HepG2 (cell line): Measurements from ENCODE around the gene KRTAP5-10. TPM values are rescaled to one million over a fixed set of nuclear protein-coding genes. Genes with fewer than 3 reads are reported as not detected.
"Not testable (repeated sequence)": the region's sequence is repeated elsewhere in the genome, so short reads cannot be mapped to it uniquely, and the experiment has no call there.

Experiments
- ATAC-seq: fragments of 200-7000 bp; cut with Tn5 transposase; 3 replicates; pipeline ENCODE4 v1.9.1; 2020; ENCODE audit warnings: mild to moderate bottlenecking, moderate library complexity
- BruUV-seq: library from RNA; stranded (reverse); fragments of 400-500 nt; replicated peaks from 2 replicates; lab custom pipeline; 2021; lab: Mats Ljungman, UMichigan
- CTCF ChIA-PET: fragments of 300-600 bp; formaldehyde crosslinking; extraction: SDS; loops from one replicate; lab custom pipeline; 2021; ENCODE audit warnings: low total read pairs, inconsistent platforms, low intra/inter-chr PET ratio; lab: Yijun Ruan, JAX
- POLR2A ChIA-PET: fragments of 350-600 bp; sonication (Branson Sonifier 250); formaldehyde crosslinking; loops from one replicate; lab custom pipeline; 2020; ENCODE audit warnings: antibody characterized with exemption, inconsistent platforms; lab: Yijun Ruan, JAX
- DNase-seq: peaks from one replicate; pipeline ENCODE4 v3.0.0-alpha.2; 2015; ENCODE audit warnings: low spot score
- FAIRE-seq: peaks from 3 replicates; lab custom pipeline; 2011; peaks lifted over from hg19 to GRCh38; lab: Jason Lieb, UNC
- H2AFZ ChIP-seq: one replicate; pipeline ENCODE4 v1.6.1; 2011; ENCODE audit warnings: low read length, inconsistent platforms
- H3K27ac ChIP-seq: fragments of 300-600 bp; 3 replicates; pipeline ENCODE4 v1.8.0; 2011; ENCODE audit warnings: mixed run types, mild to moderate bottlenecking, mixed read lengths, low read length, inconsistent platforms; ENCODE audit not compliant: insufficient read depth; ENCODE audit errors: extremely low read length
- H3K27me3 ChIP-seq, 2 experiments: fragments of 200-600 bp in 1 of 2; 2 replicates in 1 of 2; 3 replicates in 1 of 2; pipeline versions ENCODE4 v1.6.0 to v1.8.0; 2011; ENCODE audit warnings: low read length in 2 of 2, mild to moderate bottlenecking in 2 of 2, moderate library complexity in 2 of 2, inconsistent platforms in 1 of 2; ENCODE audit not compliant: insufficient read depth in 2 of 2, control insufficient read depth in 1 of 2
- H3K36me3 ChIP-seq, 2 experiments: fragments of 200-600 bp in 1 of 2; replicated peaks in 1 of 2; 2 replicates in 1 of 2; 3 replicates in 1 of 2; pipeline versions ENCODE4 v1.5.1 to v1.8.0; 2011; ENCODE audit warnings: low read length in 2 of 2, inconsistent platforms in 1 of 2; ENCODE audit not compliant: insufficient read depth in 2 of 2, control insufficient read depth in 1 of 2
- H3K4me1 ChIP-seq: 2 replicates; pipeline ENCODE4 v1.5.1; 2012; ENCODE audit warnings: low read length, inconsistent platforms; ENCODE audit not compliant: insufficient read depth
- H3K4me2 ChIP-seq: 2 replicates; pipeline ENCODE4 v1.6.0; 2011; ENCODE audit warnings: low read depth, low read length, inconsistent platforms
- H3K4me3 ChIP-seq, 3 experiments: fragments of 200-600 bp in 1 of 3; sonication (generic), shearing (Covaris generic) in 1 of 3; replicated peaks in 1 of 3; 2 replicates each; pipeline ENCODE4 v1.5.1; 2011 to 2016; ENCODE audit warnings: low read length in 3 of 3, inconsistent platforms in 2 of 3, low read depth in 2 of 3, mild to moderate bottlenecking in 2 of 3, control low read depth in 1 of 3, mixed read lengths in 1 of 3; ENCODE audit not compliant: insufficient read depth in 1 of 3
- H3K79me2 ChIP-seq: one replicate; pipeline ENCODE4 v1.6.1; 2011; ENCODE audit warnings: low read length, inconsistent platforms; ENCODE audit not compliant: insufficient read depth
- H3K9ac ChIP-seq: 2 replicates; pipeline ENCODE4 v1.6.0; 2011; ENCODE audit warnings: mild to moderate bottlenecking, low read depth, low read length, inconsistent platforms; ENCODE audit not compliant: insufficient read depth
- H3K9me3 ChIP-seq: 2 replicates; pipeline ENCODE4 v1.5.1; 2012; ENCODE audit warnings: mild to moderate bottlenecking, low read length
- H4K20me1 ChIP-seq: 2 replicates; pipeline ENCODE4 v1.6.0; 2011; ENCODE audit warnings: inconsistent platforms, mild to moderate bottlenecking, low read length, moderate library complexity; ENCODE audit not compliant: insufficient read depth
- ATF7 ChIP-seq, 2 experiments: fragments of 450-650 bp in 1 of 2; sonication (generic) in 1 of 2; formaldehyde crosslinking in 1 of 2; IDR thresholded peaks; 2 replicates each; pipeline versions ENCODE4 v1.4.0 to v1.6.1; 2016 to 2020; ENCODE audit warnings: antibody characterized with exemption in 1 of 2, mild to moderate bottlenecking in 1 of 2, missing genetic modification reagents in 1 of 2
- CEBPB ChIP-seq: IDR thresholded peaks from 2 replicates; pipeline ENCODE4 v1.6.1; 2011; ENCODE audit warnings: low read depth, low read length, improper control_type of control experiment, borderline replicate concordance
- CREB1 ChIP-seq, 2 experiments: fragments of 450-650 bp in 1 of 2; IDR thresholded peaks; 2 replicates each; pipeline ENCODE4 v1.6.1; 2016 to 2017; ENCODE audit warnings: control low read depth in 1 of 2, mild to moderate bottlenecking in 1 of 2, missing compliant biosample characterization in 1 of 2, missing genetic modification characterization in 1 of 2
- WGBS: methylation state at CpG from one replicate; pipeline ENCODE4 v1.1.6; 2017; ENCODE audit warnings: low lambda C conversion rate; 5-methylcytosine and 5-hydroxymethylcytosine counted together
- in situ Hi-C: cut with HindIII; loops from 2 replicates; pipeline ENCODE4 v1.10.0; 2017; ENCODE audit warnings: low pct_unique_long_range_greater_than_20kb; ENCODE audit not compliant: extremely low pct_ligation_motif_present
- intact Hi-C: fragments of 100-400 bp; cut with micrococcal nuclease; formaldehyde crosslinking; loops from one replicate; pipeline ENCODE4 v1.10.0; 2022; ENCODE audit not compliant: unreplicated experiment
- polyA plus RNA-seq, 8 experiments: library from polyadenylated mRNA; depleted of rRNA in 3 of 8; stranded (reverse) in 7 of 8; unstranded in 1 of 8; fragments of >200 nt; fragmentation: Illumina TruSeq in 4 of 8; extraction: Trizol in 4 of 8; gene quantifications; 2 replicates each; pipeline versions ENCODE4 v1.2.1 to v1.2.3, GENCODE V29; 2011 to 2016; ENCODE audit warnings: low read depth in 4 of 8, missing spikeins in 1 of 8, mixed read lengths in 1 of 8; ENCODE audit not compliant: insufficient read depth in 1 of 8
- total RNA-seq, 5 experiments: library from RNA; depleted of rRNA; stranded (reverse); fragments of >200 nt; fragmentation: Illumina TruSeq; extraction: Trizol; gene quantifications; 2 replicates each; pipeline ENCODE4 v1.2.3, GENCODE V29; 2016; ENCODE audit warnings: low read depth in 1 of 5

Gene KRTAP5-10
- total and polyA plus RNA-seq, 2 of the 13 experiments (the other 11 are each of a cell fraction or from before 2014, with no cell fraction given): not detected

GRCh38 chr11:71575723-71576424 lies 10.5 kb downstream of the KRTAP5-10 start:
- Histone ChIP-seq H4K20me1 (no peaks in the 10 kb centered on the region), H3K27ac (no peak overlapping the region), H3K4me2 (no peak overlapping the region), H3K36me3 (no peaks in the 10 kb centered on the region), H3K9me3 (no peaks in the 10 kb centered on the region), H3K79me2 (no peaks in the 10 kb centered on the region), H3K4me1 (peaks cover 30% of the 10 kb centered on the region), H3K27me3 (peaks cover 8 to 36% of the 10 kb centered on the region in 2 experiments), H2AFZ (no peak overlapping the region), H3K4me3 (no peak overlapping the region), H3K9ac (no peak overlapping the region)
- POLR2A ChIA-PET: no interaction called here
- CTCF ChIA-PET: no interaction called here
- no peak for FAIRE-seq
- TF ChIP-seq CEBPB (no peak), ATF7 (IDR thresholded peaks at IDR 0.05) (peak; percentile 81), ATF7 (CRISPR knock-in tag; IDR thresholded peaks at IDR 0.05) (no peak), CREB1 (IDR thresholded peaks at IDR 0.05) (peak; percentile 25; the same call in 1 of the 2 replicates), CREB1 (CRISPR knock-in tag; IDR thresholded peaks at IDR 0.05) (no peak)
- WGBS: 23% methylated on average over 4 of the region's 4 CpGs
- DNase-seq: no peak
- intact Hi-C loops (no loop called here), in situ Hi-C loops (no loop called here)
- no peak for ATAC-seq
- BruUV-seq: no TSS peak

GRCh38 chr11:71576688-71577465 lies 11.5 kb downstream of the KRTAP5-10 start:
- H3K9me3 ChIP-seq, POLR2A ChIA-PET, H3K4me2 ChIP-seq, H3K36me3 ChIP-seq, BruUV-seq, H3K4me3 ChIP-seq, H3K79me2 ChIP-seq, DNase-seq, FAIRE-seq, ATAC-seq, CTCF ChIA-PET, H3K27ac ChIP-seq, in situ Hi-C loops, H2AFZ ChIP-seq, intact Hi-C loops, H3K9ac ChIP-seq, H4K20me1 ChIP-seq: not testable (repeated sequence)
- Histone ChIP-seq H3K27me3 (peaks cover 6 to 36% of the 10 kb centered on the region in 2 experiments), H3K4me1 (peaks cover 28% of the 10 kb centered on the region)
- 72% methylated on average over 18 of the region's 41 CpGs for WGBS
